NCI-H2081 treated with DMSO at 0.1 percent for 48 hours (cell line): Measurements from ENCODE around the gene ZNF584.

Experiments
- DNase-seq: peaks from one replicate; lab custom pipeline; 2025; lab: John Stamatoyannopoulos, UW

Gene ZNF584

DNA sequence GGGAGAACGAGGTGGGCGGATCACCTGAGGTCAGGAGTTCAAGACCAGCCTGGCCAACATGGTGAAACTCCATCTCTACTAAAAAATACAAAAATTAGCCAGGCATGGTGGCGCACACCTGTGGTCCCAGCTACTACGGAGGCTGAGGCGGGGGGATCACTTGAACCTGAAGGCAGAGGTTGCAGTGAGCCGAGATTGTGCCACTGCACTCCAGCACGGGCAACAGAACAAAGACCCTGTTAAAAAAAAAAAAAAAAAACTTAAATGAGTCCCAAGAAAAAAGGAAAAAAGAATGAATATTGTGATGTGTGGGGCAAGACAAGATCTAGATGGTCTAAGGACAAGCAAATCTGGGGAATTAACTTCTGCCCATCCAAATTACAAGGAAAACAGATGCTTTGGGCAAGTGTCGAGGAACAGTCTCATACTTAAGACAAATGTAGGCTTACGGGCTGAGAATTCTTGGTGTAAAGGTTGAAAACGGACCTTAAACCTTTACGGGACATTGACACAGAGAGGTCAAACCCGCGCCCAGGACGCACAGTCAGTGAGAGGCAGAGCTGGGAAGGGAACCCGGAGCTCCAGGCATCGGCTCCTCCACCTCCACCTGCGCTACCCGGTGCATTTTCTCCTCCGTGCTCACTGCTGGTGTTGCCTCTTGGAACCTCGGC, 57.8 kb downstream of the ZNF584 start:
- no peak for DNase-seq

DNA sequence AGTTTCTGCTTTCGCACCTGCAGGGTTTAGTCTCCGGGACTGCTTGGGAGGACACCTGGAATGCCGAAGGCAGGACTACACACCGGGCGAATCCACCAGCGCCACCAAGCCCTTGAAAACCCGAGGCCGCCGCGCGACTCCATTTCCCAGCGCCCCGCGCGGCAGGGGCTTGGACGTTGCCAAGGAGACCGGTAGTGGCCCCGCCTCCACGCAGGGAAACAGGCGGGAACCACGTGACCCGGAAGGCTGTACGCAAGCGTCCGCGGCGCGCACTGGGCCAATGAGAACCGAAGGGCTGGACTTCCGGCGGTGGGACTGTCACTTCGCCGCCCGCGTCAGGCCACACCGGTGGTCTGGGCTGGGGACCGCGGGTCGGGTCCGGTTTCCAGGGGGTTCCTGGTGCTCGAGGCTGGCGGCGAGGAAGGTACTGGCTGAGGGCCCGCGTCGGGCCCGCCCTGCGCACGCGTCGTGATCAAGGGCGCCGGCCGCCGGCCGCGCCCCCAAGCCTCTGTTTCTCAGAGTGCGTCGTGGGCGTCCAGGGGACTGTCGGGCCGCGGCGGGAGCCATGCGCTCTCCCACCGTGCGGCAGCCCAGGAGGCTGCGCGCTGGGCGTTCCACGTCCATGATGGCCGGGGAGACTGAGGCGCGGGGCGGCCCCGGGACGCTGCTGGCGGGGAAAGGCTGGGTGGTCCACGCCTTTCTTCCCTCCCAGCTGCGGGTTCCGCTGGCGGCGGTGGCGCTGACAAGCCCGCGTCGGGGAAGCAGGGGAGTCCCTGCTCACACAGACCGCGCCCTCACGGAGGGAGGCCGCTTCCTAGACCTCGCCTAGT, 58.5 kb downstream of the ZNF584 start, which contains the start of gene ZNF324:
TSS of gene ZNF324 (plus strand) at position 321 of the 830 bp plus-strand sequence. CDS start 2,106 bp downstream, outside the sequence.
- DNase-seq: peak; percentile 75
